HG03196 (cell line): ENCODE data around the gene RPS5.
"Not testable (repeated sequence)": the region's sequence is repeated elsewhere in the genome, so short reads cannot be mapped to it uniquely, and the experiment has no call there.

Experiments used
- ATAC-seq: cut with Tn5 transposase; IDR thresholded peaks from one replicate; pipeline ENCODE4 v1.9.1; 2021; ENCODE audit not compliant: unreplicated experiment

The RPS5 gene

GRCh38 chr19:58401840-58402421 lies 14.9 kb downstream of the RPS5 start:
- ATAC-seq = no peak

- ATAC-seq = not testable (repeated sequence)
Measured at GRCh38 chr19:58403920-58404478, 16.9 kb downstream of the RPS5 start.

GRCh38 chr19:58406818-58407657 lies 20.0 kb downstream of the RPS5 start:
- ATAC-seq = no peak

- no peak for ATAC-seq
Measured at GRCh38 chr19:58407658-58408151, 20.6 kb downstream of the RPS5 start.

- peak; percentile 90 for ATAC-seq
Measured at GRCh38 chr19:58408152-58409009, 21.3 kb downstream of the RPS5 start, which contains the start of gene ZNF584. Gene ZNF584, plus strand, starts transcription at chr19:58408649. Its CDS starts 499 bp downstream, at chr19:58409148.

- ATAC-seq = peak; percentile 18
Measured at GRCh38 chr19:58409010-58409790, 22.1 kb downstream of the RPS5 start.

GRCh38 chr19:58416604-58417003 lies 29.5 kb downstream of the RPS5 start:
- ATAC-seq = no peak

GRCh38 chr19:58417071-58417470 lies 30.0 kb downstream of the RPS5 start:
- no peak for ATAC-seq

DNA sequence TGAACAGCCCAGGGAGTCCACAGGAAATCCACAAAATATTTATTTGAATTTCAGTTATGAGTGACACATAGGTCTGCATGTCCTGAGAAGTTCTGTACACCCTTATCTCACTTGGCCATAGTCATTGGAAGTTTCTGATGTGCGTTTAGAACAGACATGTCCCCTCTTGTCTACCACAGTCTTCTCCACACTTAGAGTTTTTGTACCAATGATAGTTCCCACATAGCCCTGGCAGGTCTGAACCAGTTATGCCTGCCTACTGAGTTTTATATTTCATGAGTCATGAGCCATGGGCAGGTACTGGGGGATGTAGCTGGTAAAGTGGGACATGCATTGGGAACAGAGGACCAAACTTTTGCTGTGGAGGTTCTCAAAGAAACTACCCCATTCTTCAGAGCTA lies 41.5 kb downstream of the RPS5 start:
- ATAC-seq = no peak

GRCh38 chr19:58429745-58430144 lies 42.7 kb downstream of the RPS5 start:
- no peak for ATAC-seq

DNA sequence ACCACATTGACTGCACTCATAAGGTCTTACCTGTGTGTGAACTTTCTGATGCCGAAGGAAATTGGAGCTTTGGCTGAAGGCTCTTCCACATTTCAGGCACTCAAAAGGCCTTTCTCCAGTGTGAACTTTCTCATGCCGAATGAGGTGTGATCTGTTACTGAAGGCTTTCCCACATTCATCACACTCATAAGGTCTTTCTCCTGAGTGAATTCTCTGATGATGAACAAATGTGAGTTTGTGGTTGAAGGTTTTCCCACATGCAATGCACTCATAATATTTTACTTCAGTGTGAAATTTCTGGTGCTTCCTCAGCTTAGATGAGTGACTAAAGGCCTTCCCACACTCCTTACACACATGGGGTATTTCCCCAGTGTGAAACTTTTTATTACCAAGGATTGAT lies 47.1 kb downstream of the RPS5 start:
- no peak for ATAC-seq

GRCh38 chr19:58439576-58440554 lies 52.8 kb downstream of the RPS5 start, which contains the start of gene ZNF132:
Gene ZNF132, minus strand, starts transcription at chr19:58440153. Its CDS starts 332 bp downstream, at chr19:58439821.
- ATAC-seq = peak; percentile 96

GRCh38 chr19:58440556-58440955 lies 53.5 kb downstream of the RPS5 start:
- ATAC-seq = no peak

DNA sequence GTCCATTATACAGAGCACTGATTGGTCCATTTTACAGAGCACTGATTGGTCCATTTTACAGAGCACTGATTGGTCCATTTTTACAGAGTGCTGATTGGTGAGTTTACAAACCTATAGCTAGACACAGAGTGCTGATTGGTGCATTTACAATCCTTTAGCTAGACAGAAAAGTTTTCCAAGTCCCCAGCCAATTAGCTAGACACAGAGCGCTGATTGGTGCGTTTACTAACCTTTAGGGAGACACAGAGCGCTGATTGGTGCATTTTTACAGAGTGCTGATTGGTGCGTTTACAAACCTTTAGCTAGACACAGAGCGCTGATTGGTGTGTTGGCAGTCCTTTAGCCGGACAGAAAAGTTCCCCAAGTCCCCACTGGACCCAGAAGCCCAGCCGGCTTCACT lies 55.9 kb downstream of the RPS5 start:
- ATAC-seq = not testable (repeated sequence)
